Measurements from ENCODE around the gene SETD1A. TPM values are rescaled to one million over a fixed set of nuclear protein-coding genes. Genes with fewer than 3 reads are reported as not detected.

The SETD1A gene
- total and polyA plus RNA-seq, 9 of the 15 experiments (the other 6 are each of a cell fraction or from before 2014, with no cell fraction given): 0.08 to 36.0 (median 4.2) TPM

DNA sequence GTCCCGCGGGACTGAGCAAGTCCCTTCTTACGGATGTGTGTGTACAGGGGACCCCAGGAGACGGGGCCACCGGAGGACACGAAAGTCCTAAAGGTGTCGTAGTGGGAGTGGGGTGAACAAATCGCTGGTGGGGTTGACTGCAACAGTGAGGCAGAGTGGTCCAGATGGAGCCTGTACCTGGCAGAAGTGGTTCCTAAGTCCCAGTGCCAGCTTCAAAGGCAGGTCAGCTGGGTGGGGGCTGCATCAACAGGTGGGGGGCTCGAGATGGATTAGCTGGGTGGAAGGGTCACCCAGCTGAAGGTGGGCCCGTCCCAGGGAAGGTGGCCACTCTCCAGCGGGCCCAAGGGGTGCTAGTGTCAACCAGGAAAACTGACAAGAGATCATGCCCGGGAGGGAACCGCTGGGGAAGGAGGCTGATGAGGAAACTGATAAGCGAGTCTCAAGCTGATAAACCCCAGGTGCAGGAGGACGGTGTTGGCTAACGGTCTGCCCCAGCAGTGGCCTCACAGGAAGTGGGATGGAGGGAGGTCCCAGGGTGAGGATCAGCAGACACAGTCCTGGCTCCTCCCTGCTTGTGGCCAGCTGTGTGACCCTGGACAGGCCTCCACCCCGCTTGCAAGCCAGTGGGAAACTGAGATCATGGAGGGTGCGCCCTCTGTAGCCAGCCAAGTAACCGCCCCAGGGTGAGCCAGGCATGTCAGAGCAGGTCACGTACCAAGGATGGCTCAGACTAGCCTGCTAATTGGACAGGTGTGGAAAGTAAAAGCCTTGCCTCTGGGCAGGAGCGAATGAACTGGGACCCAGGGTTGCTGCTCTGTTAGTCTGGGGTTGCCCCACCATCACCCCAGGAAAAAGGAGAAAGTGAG, 7.7 kb upstream of the SETD1A start (continued):
- TF ChIP-seq, protein P1, sequence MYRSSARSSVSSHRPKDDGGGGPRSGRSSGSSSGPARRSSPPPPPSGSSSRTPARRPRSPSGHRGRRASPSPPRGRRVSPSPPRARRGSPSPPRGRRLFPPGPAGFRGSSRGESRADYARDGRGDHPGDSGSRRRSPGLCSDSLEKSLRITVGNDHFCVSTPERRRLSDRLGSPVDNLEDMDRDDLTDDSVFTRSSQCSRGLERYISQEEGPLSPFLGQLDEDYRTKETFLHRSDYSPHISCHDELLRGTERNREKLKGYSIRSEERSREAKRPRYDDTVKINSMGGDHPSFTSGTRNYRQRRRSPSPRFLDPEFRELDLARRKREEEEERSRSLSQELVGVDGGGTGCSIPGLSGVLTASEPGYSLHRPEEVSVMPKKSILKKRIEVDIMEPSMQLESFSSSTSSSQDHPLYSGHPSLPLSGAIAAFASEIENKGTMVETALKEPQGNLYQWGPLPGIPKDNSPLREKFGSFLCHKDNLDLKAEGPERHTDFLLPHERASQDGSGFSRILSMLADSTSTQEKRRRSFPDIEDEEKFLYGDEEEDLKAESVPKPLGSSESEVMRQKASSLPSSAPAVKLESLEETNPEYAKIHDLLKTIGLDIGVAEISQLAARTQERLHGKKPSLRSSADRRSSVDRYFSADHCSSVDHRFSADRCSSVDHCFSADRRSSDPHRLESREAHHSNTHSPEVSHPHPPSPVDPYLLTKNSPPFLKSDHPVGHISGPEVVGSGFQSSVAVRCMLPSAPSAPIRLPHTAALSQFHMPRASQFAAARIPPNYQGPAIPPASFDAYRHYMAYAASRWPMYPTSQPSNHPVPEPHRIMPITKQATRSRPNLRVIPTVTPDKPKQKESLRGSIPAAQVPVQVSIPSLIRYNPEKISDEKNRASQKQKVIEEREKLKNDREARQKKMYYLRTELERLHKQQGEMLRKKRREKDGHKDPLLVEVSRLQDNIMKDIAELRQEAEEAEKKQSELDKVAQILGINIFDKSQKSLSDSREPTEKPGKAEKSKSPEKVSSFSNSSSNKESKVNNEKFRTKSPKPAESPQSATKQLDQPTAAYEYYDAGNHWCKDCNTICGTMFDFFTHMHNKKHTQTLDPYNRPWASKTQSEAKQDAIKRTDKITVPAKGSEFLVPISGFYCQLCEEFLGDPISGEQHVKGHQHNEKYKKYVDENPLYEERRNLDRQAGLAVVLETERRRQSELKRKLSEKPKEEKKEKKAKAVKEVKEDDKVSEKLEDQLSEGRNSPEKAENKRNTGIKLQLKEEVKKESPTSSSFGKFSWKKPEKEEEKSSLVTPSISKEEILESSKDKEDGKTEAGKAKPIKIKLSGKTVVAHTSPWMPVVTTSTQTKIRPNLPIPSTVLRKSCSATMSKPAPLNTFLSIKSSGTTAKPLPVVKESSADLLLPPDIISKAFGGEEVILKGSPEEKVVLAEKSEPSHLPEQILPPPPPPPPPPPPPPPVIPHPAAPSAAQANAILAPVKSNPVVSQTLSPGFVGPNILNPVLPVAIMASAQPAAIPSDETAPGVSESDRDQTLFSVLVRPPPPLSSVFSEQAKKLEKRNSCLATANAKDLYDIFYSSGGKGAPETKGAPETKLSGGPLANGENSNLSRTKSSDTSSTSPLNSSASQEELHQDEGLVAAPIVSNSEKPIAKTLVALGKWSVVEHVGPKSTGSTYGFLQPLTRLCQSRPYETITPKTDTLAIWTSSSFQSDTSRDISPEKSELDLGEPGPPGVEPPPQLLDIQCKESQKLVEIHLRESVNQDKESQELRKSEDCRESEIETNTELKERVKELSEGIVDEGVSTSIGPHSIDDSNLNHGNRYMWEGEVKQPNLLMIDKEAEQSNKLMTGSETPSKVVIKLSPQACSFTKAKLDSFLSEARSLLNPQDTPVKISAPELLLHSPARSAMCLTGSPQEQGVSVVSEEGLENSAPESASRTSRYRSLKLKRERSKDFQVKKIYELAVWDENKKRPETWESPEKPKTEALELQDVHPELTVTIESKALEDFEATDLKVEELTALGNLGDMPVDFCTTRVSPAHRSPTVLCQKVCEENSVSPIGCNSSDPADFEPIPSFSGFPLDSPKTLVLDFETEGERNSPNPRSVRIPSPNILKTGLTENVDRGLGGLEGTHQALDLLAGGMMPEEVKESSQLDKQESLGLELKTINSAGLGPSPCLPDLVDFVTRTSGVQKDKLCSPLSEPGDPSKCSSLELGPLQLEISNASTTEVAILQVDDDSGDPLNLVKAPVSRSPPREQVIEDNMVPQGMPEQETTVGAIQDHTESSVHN (IDR thresholded peaks at IDR 0.05; ENCODE audit: borderline replicate concordance in 1 of 2, low read depth in 1 of 2): peak in 1 of 2 experiments; percentile 63; a peak in 2 of 4 replicates
- peak; percentile 78 for TF ChIP-seq POLR2H (tag; IDR thresholded peaks at IDR 0.05; ENCODE audit: low read depth)
- peak; percentile 49 for TF ChIP-seq RBBP5 (IDR thresholded peaks at IDR 0.05; ENCODE audit: borderline replicate concordance, insufficient read depth, low read length, poor library complexity, severe bottlenecking)
- peak in 1 of 2 experiments; percentile 74; a peak in 1 of 4 replicates for TF ChIP-seq SIN3A (IDR thresholded peaks at IDR 0.05; ENCODE audit: borderline replicate concordance in 2 of 2, control insufficient read depth in 1 of 2, low read depth in 2 of 2, low read length in 2 of 2)
- TF ChIP-seq SMAD3 (CRISPR knock-in tag; conservative IDR thresholded peaks at IDR 0.05): no peak
- TF ChIP-seq BHLHE40 (IDR thresholded peaks at IDR 0.05; ENCODE audit: low read length): peak; percentile 51; the same call in 1 of the 2 replicates
- no peak for TF ChIP-seq PPARD (CRISPR knock-in tag; IDR thresholded peaks at IDR 0.05)
- TF ChIP-seq NFATC3 (IDR thresholded peaks at IDR 0.05): no peak
- TF ChIP-seq, protein P2, sequence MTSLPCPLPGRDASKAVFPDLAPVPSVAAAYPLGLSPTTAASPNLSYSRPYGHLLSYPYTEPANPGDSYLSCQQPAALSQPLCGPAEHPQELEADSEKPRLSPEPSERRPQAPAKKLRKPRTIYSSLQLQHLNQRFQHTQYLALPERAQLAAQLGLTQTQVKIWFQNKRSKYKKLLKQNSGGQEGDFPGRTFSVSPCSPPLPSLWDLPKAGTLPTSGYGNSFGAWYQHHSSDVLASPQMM (CRISPR knock-in tag; IDR thresholded peaks at IDR 0.05): no peak
- TF ChIP-seq, protein P3, sequence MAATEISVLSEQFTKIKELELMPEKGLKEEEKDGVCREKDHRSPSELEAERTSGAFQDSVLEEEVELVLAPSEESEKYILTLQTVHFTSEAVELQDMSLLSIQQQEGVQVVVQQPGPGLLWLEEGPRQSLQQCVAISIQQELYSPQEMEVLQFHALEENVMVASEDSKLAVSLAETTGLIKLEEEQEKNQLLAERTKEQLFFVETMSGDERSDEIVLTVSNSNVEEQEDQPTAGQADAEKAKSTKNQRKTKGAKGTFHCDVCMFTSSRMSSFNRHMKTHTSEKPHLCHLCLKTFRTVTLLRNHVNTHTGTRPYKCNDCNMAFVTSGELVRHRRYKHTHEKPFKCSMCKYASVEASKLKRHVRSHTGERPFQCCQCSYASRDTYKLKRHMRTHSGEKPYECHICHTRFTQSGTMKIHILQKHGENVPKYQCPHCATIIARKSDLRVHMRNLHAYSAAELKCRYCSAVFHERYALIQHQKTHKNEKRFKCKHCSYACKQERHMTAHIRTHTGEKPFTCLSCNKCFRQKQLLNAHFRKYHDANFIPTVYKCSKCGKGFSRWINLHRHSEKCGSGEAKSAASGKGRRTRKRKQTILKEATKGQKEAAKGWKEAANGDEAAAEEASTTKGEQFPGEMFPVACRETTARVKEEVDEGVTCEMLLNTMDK (IDR thresholded peaks at IDR 0.05; ENCODE audit: borderline replicate concordance, insufficient read depth, low read depth, low read length, poor library complexity, severe bottlenecking): no peak
- TF ChIP-seq, protein P4, sequence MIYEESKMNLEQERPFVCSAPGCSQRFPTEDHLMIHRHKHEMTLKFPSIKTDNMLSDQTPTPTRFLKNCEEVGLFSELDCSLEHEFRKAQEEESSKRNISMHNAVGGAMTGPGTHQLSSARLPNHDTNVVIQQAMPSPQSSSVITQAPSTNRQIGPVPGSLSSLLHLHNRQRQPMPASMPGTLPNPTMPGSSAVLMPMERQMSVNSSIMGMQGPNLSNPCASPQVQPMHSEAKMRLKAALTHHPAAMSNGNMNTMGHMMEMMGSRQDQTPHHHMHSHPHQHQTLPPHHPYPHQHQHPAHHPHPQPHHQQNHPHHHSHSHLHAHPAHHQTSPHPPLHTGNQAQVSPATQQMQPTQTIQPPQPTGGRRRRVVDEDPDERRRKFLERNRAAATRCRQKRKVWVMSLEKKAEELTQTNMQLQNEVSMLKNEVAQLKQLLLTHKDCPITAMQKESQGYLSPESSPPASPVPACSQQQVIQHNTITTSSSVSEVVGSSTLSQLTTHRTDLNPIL (CRISPR knock-in tag; IDR thresholded peaks at IDR 0.05): 0 out of 2 replicates have a peak, but pooled peaks have one; percentile 43
- TF ChIP-seq ETV5 (CRISPR knock-in tag; IDR thresholded peaks at IDR 0.05; ENCODE audit: low read depth): peak; percentile 93
- no peak for TF ChIP-seq ZNF224 (CRISPR knock-in tag; IDR thresholded peaks at IDR 0.05)
